Stomach (tissue), 9 donors: ENCODE results near the gene FKBP6. TPM values are rescaled to one million over a fixed set of nuclear protein-coding genes. Genes with fewer than 3 reads are reported as not detected.
"Not testable (repeated sequence)": the region's sequence is repeated elsewhere in the genome, so short reads cannot be mapped to it uniquely, and the experiment has no call there.

ENCODE experiments used
- DNase-seq, 2 donors: peaks; one replicate each; pipeline versions ENCODE4 v3.0.0 to v3.0.0-alpha.2; 2013 to 2019
- H3K27ac ChIP-seq, 5 donors: fragments of 200-600 bp in 4 of 5; sonication (generic) in 4 of 5; one replicate each; pipeline ENCODE4 v1.5.1; 2013 to 2019; ENCODE audit warnings: mild to moderate bottlenecking in 1 of 5, moderate library complexity in 1 of 5
- H3K27me3 ChIP-seq, 3 donors: fragments of 200-600 bp; sonication (generic); one replicate each; pipeline ENCODE4 v1.5.1; 2017 to 2019; ENCODE audit warnings: mixed run types in 1 of 3
- H3K36me3 ChIP-seq, 4 donors: fragments of 200-600 bp; sonication (generic); 1 replicate in 3 of 4; 2 replicates in 1 of 4; pipeline ENCODE4 v1.5.1; 2016 to 2019
- H3K4me1 ChIP-seq, 4 donors: fragments of 200-600 bp; sonication (generic); one replicate each; pipeline ENCODE4 v1.5.1; 2016 to 2019
- H3K4me3 ChIP-seq, 4 donors: fragments of 200-600 bp; sonication (generic) in 3 of 4; one replicate each; pipeline ENCODE4 v1.5.1; 2016 to 2019; ENCODE audit warnings: mild to moderate bottlenecking in 1 of 4
- H3K9me3 ChIP-seq, 4 donors: fragments of 200-600 bp; sonication (generic); one replicate each; pipeline ENCODE4 v1.5.1; 2016 to 2019
- POLR2AphosphoS5 ChIP-seq, 3 donors: sonication (generic); formaldehyde crosslinking; IDR thresholded peaks; one replicate each; pipeline ENCODE4 v1.6.1; 2016; ENCODE audit warnings: antibody characterized with exemption in 3 of 3
- WGBS, 5 donors: extraction: QIAGEN DNeasy Blood & Tissue Kit in 3 of 5; methylation state at CpG; one replicate each; pipeline versions ENCODE4 v1.1.5 to v1.1.7; 2013 to 2018; 5-methylcytosine and 5-hydroxymethylcytosine counted together
- intact Hi-C: fragments of 100-400 bp; cut with DNase I; formaldehyde crosslinking; loops from one replicate; pipeline ENCODE4 v1.15.1; 2023; ENCODE audit warnings: low total_unique reads
- polyA plus RNA-seq, 3 donors: library from polyadenylated mRNA; stranded (reverse); fragments of 200-250 nt; gene quantifications; one replicate each; pipeline ENCODE4 v1.2.3, GENCODE V29; 2013
- small RNA-seq, 4 donors: library from RNA; depleted of rRNA; stranded (forward); fragments of <200 nt; gene quantifications; one replicate each; pipeline ENCODE3, GENCODE V24; 2016
- total RNA-seq, 5 donors: library from RNA; depleted of rRNA; stranded (reverse); fragments of >200 nt; gene quantifications; one replicate each; pipeline versions ENCODE4 v1.1.0 to v1.2.3, GENCODE V29; 2014 to 2016
- donor health status: healthy with polysubstance abuse.
- donor health status: Bipolar disorder and iron deficiency.
- donor health status: healthy.

The FKBP6 gene
- total and polyA plus RNA-seq, 8 donors, result 0.10 TPM; not detected in 7

DNA sequence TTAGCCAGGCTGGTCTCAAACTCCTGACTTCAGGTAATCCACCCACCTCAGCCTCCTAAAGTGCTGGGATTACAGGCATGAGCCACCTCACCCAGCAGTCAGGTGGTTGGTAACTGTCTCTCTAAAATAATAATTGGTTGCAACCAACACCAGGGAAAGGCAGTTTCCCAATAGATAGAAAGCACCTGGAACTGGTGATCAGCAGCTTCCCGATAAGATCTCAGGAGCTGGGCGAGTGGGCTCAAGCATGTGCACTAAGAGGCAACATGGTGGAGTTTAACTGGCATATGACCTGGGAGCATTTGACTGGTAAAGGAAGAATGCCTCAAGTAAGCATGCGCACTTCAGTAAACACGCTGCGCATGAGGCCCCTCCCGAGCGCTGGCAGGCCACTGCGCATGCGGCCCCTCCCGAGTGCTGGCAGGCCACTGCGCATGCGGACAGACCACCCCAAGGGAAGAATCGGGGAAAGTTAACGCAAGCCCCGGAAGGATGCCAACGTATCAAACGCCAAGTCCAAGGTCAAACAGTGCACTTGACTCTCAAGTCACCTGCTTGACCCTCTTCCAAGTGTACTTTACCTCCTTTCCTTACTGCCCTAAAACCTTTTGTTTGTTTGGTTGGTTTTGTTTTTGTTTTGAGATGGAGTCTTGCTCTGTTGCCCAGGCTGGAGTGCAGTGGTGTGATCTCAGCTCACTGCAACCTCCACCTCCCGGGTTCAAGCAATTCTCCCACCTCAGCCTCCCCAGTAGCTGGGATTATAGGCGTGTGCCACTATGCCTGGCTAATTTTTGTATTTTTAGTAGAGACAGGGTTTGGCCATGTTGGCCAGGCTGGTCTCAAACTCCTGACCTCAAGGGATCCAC lies 71.5 kb downstream of the FKBP6 start:
- 39 to 61% (median 40%) methylated on average over 13 to 19 of the region's 19 CpGs for WGBS, 5 donors
- H3K4me1 ChIP-seq, H3K27me3 ChIP-seq, intact Hi-C loops, H3K36me3 ChIP-seq, H3K9me3 ChIP-seq: not testable (repeated sequence)
- peak overlapping the region in 1 of 4 donors; percentile 19 for H3K4me3 ChIP-seq
- DNase-seq, result peak; percentile 79 to 93
- H3K27ac ChIP-seq, result peak overlapping the region in 1 of 5 donors; percentile 10
- TF ChIP-seq POLR2AphosphoS5 (IDR thresholded peaks at IDR 0.05), result peak in 1 of 3 donors; percentile 58

- H3K27ac ChIP-seq, H3K9me3 ChIP-seq, H3K4me1 ChIP-seq, H3K27me3 ChIP-seq, DNase-seq, intact Hi-C loops, H3K36me3 ChIP-seq, H3K4me3 ChIP-seq: not testable (repeated sequence)
- 88 to 100% (median 99%) methylated on average over 2 to 3 of the region's 3 CpGs for WGBS, 5 donors
These were observed 76.9 kb downstream of the FKBP6 start for GRCh38 chr7:73404860-73405259.

Small RNA genes lying within 50 kb of the gene (small RNA-seq; reads per million reads assigned to genes)
- gene RF00019 (0 reads per million in 4 donors), gene RNU6-1080P (0 reads per million in 4 donors)

Other genes with a start within 250 kb of the FKBP6 start
- under 1 TPM in 1 of 5 donors, not detected in 4; 0.37 TPM for gene SPDYE9, start 242.1 kb upstream of the FKBP6 start, total RNA-seq
- gene SPDYE9, start 242.1 kb upstream of the FKBP6 start, polyA plus RNA-seq, result not detected
- gene NSUN5, start 19.3 kb upstream of the FKBP6 start, total RNA-seq, result 10 to 100 TPM in 3 of 5 donors, 1 to 10 TPM in 1, not detected in 1; 6.7 to 97.3 (median 16.5) TPM
- 10 to 100 TPM; 22.4 to 26.9 (median 24.6) TPM for gene NSUN5, start 19.3 kb upstream of the FKBP6 start, polyA plus RNA-seq
- gene TRIM50, start 79 bp upstream of the FKBP6 start, total RNA-seq, result 10 to 100 TPM in 4 of 5 donors, not detected in 1; 10.8 to 69.4 (median 32.1) TPM
- gene TRIM50, start 79 bp upstream of the FKBP6 start, polyA plus RNA-seq, result 10 to 100 TPM; 28.0 to 35.4 (median 31.7) TPM
- gene FZD9, start 105.6 kb downstream of the FKBP6 start, total RNA-seq, result under 1 TPM in 1 of 5 donors, not detected in 4; 0.18 TPM
- under 1 TPM in 2 of 3 donors, not detected in 1; 0.35 to 0.50 TPM for gene FZD9, start 105.6 kb downstream of the FKBP6 start, polyA plus RNA-seq
- gene BAZ1B, start 194.1 kb downstream of the FKBP6 start, total RNA-seq, result 100 to 1,000 TPM in 1 of 5 donors, 10 to 100 TPM in 4; 43.0 to 210 (median 52.2) TPM
- gene BAZ1B, start 194.1 kb downstream of the FKBP6 start, polyA plus RNA-seq, result 10 to 100 TPM in 2 of 3 donors, 1 to 10 TPM in 1; 8.9 to 18.9 (median 14.4) TPM
- gene BCL7B, start 229.5 kb downstream of the FKBP6 start, total RNA-seq, result 100 to 1,000 TPM in 1 of 5 donors, 10 to 100 TPM in 3, 1 to 10 TPM in 1; 9.0 to 105 (median 76.1) TPM
- 10 to 100 TPM; 39.1 to 75.6 (median 54.7) TPM for gene BCL7B, start 229.5 kb downstream of the FKBP6 start, polyA plus RNA-seq